Measurements from ENCODE around the gene EXT2.

DNA sequence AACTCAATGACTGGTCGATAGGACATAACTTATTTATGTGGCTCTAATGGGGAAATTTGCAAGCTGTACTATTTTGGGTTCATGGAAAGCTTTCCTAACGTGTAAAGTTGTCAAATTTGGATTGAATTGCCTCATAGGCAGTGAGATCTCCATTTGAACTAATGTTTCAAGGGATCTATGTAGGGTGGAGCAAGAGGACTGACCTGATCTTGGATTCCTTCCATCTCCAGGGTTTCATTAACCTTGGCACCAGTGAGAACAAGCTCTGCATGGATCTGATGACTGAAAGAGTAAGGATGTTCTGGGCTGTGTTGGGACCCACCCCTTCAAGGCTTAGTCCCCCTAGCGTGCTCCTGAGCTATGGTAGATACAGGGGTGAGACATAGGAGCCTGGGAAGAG, 45.6 kb upstream of the EXT2 start:
- TF ChIP-seq, protein P1, sequence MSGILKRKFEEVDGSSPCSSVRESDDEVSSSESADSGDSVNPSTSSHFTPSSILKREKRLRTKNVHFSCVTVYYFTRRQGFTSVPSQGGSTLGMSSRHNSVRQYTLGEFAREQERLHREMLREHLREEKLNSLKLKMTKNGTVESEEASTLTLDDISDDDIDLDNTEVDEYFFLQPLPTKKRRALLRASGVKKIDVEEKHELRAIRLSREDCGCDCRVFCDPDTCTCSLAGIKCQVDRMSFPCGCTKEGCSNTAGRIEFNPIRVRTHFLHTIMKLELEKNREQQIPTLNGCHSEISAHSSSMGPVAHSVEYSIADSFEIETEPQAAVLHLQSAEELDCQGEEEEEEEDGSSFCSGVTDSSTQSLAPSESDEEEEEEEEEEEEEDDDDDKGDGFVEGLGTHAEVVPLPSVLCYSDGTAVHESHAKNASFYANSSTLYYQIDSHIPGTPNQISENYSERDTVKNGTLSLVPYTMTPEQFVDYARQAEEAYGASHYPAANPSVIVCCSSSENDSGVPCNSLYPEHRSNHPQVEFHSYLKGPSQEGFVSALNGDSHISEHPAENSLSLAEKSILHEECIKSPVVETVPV (CRISPR knock-in tag; IDR thresholded peaks at IDR 0.05): no peak
- no peak for TF ChIP-seq PPARA (CRISPR knock-in tag; IDR thresholded peaks at IDR 0.05; ENCODE audit: borderline replicate concordance)
- no peak for TF ChIP-seq ZFP30 (CRISPR knock-in tag; IDR thresholded peaks at IDR 0.05)
- TF ChIP-seq, protein P2, sequence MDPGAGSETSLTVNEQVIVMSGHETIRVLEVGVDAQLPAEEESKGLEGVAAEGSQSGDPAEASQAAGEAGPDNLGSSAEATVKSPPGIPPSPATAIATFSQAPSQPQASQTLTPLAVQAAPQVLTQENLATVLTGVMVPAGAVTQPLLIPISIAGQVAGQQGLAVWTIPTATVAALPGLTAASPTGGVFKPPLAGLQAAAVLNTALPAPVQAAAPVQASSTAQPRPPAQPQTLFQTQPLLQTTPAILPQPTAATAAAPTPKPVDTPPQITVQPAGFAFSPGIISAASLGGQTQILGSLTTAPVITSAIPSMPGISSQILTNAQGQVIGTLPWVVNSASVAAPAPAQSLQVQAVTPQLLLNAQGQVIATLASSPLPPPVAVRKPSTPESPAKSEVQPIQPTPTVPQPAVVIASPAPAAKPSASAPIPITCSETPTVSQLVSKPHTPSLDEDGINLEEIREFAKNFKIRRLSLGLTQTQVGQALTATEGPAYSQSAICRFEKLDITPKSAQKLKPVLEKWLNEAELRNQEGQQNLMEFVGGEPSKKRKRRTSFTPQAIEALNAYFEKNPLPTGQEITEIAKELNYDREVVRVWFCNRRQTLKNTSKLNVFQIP (CRISPR knock-in tag; IDR thresholded peaks at IDR 0.05; ENCODE audit: borderline replicate concordance, low read depth): no peak
- TF ChIP-seq ZNF8 (CRISPR knock-in tag; IDR thresholded peaks at IDR 0.05): no peak
